SU-DHL-6 (cell line): ENCODE results near the gene AP2A2.

Experiments used
- H2AFZ ChIP-seq: fragments of 200-600 bp; sonication (generic); 2 replicates; pipeline ENCODE4 v1.6.1; 2014; ENCODE audit warnings: low read depth, mild to moderate bottlenecking, moderate library complexity, mixed read lengths, antibody characterized with exemption, low read length; ENCODE audit not compliant: severe bottlenecking
- H3F3A ChIP-seq: fragments of 200-600 bp; shearing (Covaris generic); 2 replicates; pipeline ENCODE4 v1.6.0; 2016; ENCODE audit warnings: antibody characterized with exemption, mild to moderate bottlenecking; ENCODE audit not compliant: insufficient read depth
- H3K27ac ChIP-seq: fragments of 200-600 bp; sonication (generic); 2 replicates; pipeline ENCODE4 v1.5.1; 2016; ENCODE audit warnings: low read depth, mild to moderate bottlenecking, low read length, moderate library complexity, mixed read lengths
- H3K27me3 ChIP-seq: fragments of 200-600 bp; sonication (generic), shearing (Covaris generic); 2 replicates; pipeline ENCODE4 v1.6.0; 2014; ENCODE audit warnings: mild to moderate bottlenecking, low read length
- H3K36me3 ChIP-seq: fragments of 200-600 bp; sonication (generic); 2 replicates; pipeline ENCODE4 v1.6.1; 2014; ENCODE audit warnings: mild to moderate bottlenecking, low read length, mixed read lengths
- H3K4me2 ChIP-seq: fragments of 300-600, 200-600 bp; shearing (Covaris generic), sonication (generic); 2 replicates; pipeline ENCODE4 v1.6.0; 2014; ENCODE audit warnings: low read length, low read depth, mild to moderate bottlenecking; ENCODE audit not compliant: poor library complexity, severe bottlenecking
- H3K4me3 ChIP-seq: fragments of 200-600 bp; sonication (generic); 2 replicates; pipeline ENCODE4 v1.5.1; 2014; ENCODE audit warnings: antibody characterized with exemption, low read length, mild to moderate bottlenecking, mixed read lengths; ENCODE audit not compliant: insufficient read depth, poor library complexity, severe bottlenecking
- H3K79me2 ChIP-seq: fragments of 200-600 bp; sonication (generic); 2 replicates; pipeline ENCODE4 v1.6.1; 2014; ENCODE audit warnings: mild to moderate bottlenecking, low read length, moderate library complexity; ENCODE audit not compliant: insufficient read depth
- H3K9ac ChIP-seq: fragments of 200-600 bp; sonication (generic); 2 replicates; pipeline ENCODE4 v1.7.0; 2014; ENCODE audit warnings: mild to moderate bottlenecking, low read length
- H3K9me2 ChIP-seq: fragments of 200-600 bp; sonication (generic); replicated peaks from 2 replicates; pipeline ENCODE4 v1.6.1; 2014; ENCODE audit warnings: low read length; ENCODE audit not compliant: insufficient read depth
- H3K9me3 ChIP-seq: fragments of 200-600 bp; sonication (generic); 2 replicates; pipeline ENCODE4 v1.6.1; 2014; ENCODE audit warnings: low read length, mixed read lengths; ENCODE audit not compliant: insufficient read depth
- H4K20me1 ChIP-seq: fragments of 200-600 bp; sonication (generic); 2 replicates; pipeline ENCODE4 v1.6.1; 2014; ENCODE audit warnings: low read depth, mild to moderate bottlenecking, antibody characterized with exemption, low read length, moderate library complexity, mixed read lengths
- CTCF ChIP-seq: fragments of 200-600 bp; sonication (generic); IDR thresholded peaks from one replicate; pipeline ENCODE4 v1.5.1; 2017; ENCODE audit warnings: antibody characterized with exemption, mild to moderate bottlenecking, low read length, moderate library complexity; ENCODE audit not compliant: insufficient read depth, poor library complexity, severe bottlenecking
- EZH2phosphoT487 ChIP-seq: fragments of 200-600 bp; sonication (generic), shearing (Covaris generic); conservative IDR thresholded peaks from 2 replicates; pipeline ENCODE4 v1.6.1; 2018; ENCODE audit warnings: mild to moderate bottlenecking, antibody characterized with exemption, low read length, moderate library complexity, mixed read lengths

The AP2A2 gene

GRCh38 chr11:929405-929804 is 3.7 kb downstream of the AP2A2 start:
- Histone ChIP-seq H3K27ac (no peak overlapping the region), H3K79me2 (peaks cover 80% of the 10 kb centered on the region), H3K9me2 (no peaks in the 10 kb centered on the region), H3K4me2 (no peak overlapping the region), H2AFZ (no peak overlapping the region), H3K36me3 (no peaks in the 10 kb centered on the region), H3F3A (peaks cover 13% of the 10 kb centered on the region), H3K27me3 (no peaks in the 10 kb centered on the region), H3K9ac (no peak overlapping the region), H4K20me1 (no peaks in the 10 kb centered on the region; the same call in 1 of the 2 replicates), H3K9me3 (no peaks in the 10 kb centered on the region), H3K4me3 (no peak overlapping the region)
- TF ChIP-seq EZH2phosphoT487 (no peak), CTCF (no peak)

- no peak overlapping the region for H3K4me2 ChIP-seq
- H3K36me3 ChIP-seq: no peaks in the 10 kb centered on the region
- no peak overlapping the region for H2AFZ ChIP-seq
- no peaks in the 10 kb centered on the region; the same call in 1 of the 2 replicates for H4K20me1 ChIP-seq
- peaks cover 13% of the 10 kb centered on the region for H3F3A ChIP-seq
- H3K9me3 ChIP-seq: no peaks in the 10 kb centered on the region
- no peak overlapping the region for H3K4me3 ChIP-seq
- H3K27me3 ChIP-seq: no peaks in the 10 kb centered on the region
- no peak overlapping the region for H3K27ac ChIP-seq
- H3K79me2 ChIP-seq: peaks cover 92% of the 10 kb centered on the region
- no peak overlapping the region for H3K9ac ChIP-seq
- TF ChIP-seq EZH2phosphoT487 (no peak), CTCF (no peak)
- H3K9me2 ChIP-seq: no peaks in the 10 kb centered on the region
Measured at GRCh38 chr11:931385-931784, 5.7 kb downstream of the AP2A2 start.

- no peaks in the 10 kb centered on the region for H3K27me3 ChIP-seq
- peaks cover 8% of the 10 kb centered on the region for H3F3A ChIP-seq
- H4K20me1 ChIP-seq: no peaks in the 10 kb centered on the region; the same call in 1 of the 2 replicates
- TF ChIP-seq CTCF (no peak), EZH2phosphoT487 (no peak)
- no peaks in the 10 kb centered on the region for H3K9me2 ChIP-seq
- no peak overlapping the region for H2AFZ ChIP-seq
- no peak overlapping the region for H3K4me3 ChIP-seq
- H3K36me3 ChIP-seq: no peaks in the 10 kb centered on the region
- no peaks in the 10 kb centered on the region for H3K9me3 ChIP-seq
- H3K4me2 ChIP-seq: no peak overlapping the region
- H3K27ac ChIP-seq: no peak overlapping the region
- peaks cover 92% of the 10 kb centered on the region for H3K79me2 ChIP-seq
- no peak overlapping the region for H3K9ac ChIP-seq
Measured at GRCh38 chr11:932435-932834, 6.8 kb downstream of the AP2A2 start.
